Loucy (cell line): Measurements from ENCODE around the gene WWTR1.

ENCODE experiments used
- EZH2phosphoT487 ChIP-seq: fragments of 200-600 bp; IDR thresholded peaks from 2 replicates; pipeline ENCODE4 v1.6.1; 2018; ENCODE audit warnings: antibody characterized with exemption, mild to moderate bottlenecking, moderate library complexity, borderline replicate concordance
- TF ChIP-seq, protein P1 (sequence below): fragments of 200-600 bp; sonication (generic); conservative IDR thresholded peaks from 2 replicates; pipeline ENCODE4 v1.5.1; 2014; ENCODE audit warnings: mild to moderate bottlenecking, antibody characterized with exemption, low read length

DNA sequence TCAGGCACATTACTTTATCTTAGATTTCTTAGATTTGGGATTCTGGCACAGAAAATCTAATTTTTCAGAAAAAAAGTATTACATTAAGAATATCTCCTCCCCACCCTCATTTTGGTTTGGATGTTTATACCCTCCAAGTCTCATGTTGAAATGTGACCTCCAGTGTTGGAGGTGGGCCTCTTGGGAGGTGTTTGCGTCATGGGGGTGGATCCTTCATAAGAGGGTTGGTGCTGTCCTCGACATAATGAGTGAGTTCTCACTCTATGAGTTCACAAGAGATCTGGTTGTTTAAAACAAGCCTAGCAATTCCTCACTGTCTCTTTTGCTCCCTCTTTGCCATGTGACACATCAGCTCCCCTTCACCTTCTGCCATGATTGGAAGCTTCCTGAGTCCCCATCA is 45.6 kb upstream of the WWTR1 start:
- TF ChIP-seq, protein P1, sequence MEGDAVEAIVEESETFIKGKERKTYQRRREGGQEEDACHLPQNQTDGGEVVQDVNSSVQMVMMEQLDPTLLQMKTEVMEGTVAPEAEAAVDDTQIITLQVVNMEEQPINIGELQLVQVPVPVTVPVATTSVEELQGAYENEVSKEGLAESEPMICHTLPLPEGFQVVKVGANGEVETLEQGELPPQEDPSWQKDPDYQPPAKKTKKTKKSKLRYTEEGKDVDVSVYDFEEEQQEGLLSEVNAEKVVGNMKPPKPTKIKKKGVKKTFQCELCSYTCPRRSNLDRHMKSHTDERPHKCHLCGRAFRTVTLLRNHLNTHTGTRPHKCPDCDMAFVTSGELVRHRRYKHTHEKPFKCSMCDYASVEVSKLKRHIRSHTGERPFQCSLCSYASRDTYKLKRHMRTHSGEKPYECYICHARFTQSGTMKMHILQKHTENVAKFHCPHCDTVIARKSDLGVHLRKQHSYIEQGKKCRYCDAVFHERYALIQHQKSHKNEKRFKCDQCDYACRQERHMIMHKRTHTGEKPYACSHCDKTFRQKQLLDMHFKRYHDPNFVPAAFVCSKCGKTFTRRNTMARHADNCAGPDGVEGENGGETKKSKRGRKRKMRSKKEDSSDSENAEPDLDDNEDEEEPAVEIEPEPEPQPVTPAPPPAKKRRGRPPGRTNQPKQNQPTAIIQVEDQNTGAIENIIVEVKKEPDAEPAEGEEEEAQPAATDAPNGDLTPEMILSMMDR = no peak
- TF ChIP-seq EZH2phosphoT487 = no peak
